Measurements from ENCODE around the gene OSBPL3.

GRCh38 chr7:24921362-24921679, 58.7 kb downstream of the OSBPL3 start:
- TF ChIP-seq, protein P1, sequence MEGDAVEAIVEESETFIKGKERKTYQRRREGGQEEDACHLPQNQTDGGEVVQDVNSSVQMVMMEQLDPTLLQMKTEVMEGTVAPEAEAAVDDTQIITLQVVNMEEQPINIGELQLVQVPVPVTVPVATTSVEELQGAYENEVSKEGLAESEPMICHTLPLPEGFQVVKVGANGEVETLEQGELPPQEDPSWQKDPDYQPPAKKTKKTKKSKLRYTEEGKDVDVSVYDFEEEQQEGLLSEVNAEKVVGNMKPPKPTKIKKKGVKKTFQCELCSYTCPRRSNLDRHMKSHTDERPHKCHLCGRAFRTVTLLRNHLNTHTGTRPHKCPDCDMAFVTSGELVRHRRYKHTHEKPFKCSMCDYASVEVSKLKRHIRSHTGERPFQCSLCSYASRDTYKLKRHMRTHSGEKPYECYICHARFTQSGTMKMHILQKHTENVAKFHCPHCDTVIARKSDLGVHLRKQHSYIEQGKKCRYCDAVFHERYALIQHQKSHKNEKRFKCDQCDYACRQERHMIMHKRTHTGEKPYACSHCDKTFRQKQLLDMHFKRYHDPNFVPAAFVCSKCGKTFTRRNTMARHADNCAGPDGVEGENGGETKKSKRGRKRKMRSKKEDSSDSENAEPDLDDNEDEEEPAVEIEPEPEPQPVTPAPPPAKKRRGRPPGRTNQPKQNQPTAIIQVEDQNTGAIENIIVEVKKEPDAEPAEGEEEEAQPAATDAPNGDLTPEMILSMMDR (IDR thresholded peaks at IDR 0.05), result no peak
- no peak for TF ChIP-seq POLR2A (IDR thresholded peaks at IDR 0.05)

All from heart left ventricle (tissue), 13 donors.